Left lung (tissue), 10 donors: ENCODE measurements around the gene KIAA0513. TPM values are rescaled to one million over a fixed set of nuclear protein-coding genes. Genes with fewer than 3 reads are reported as not detected.

Experiments
- ATAC-seq: fragments of 200-7000 bp; cut with Tn5 transposase; one replicate; pipeline ENCODE4 v1.9.1; 2020; ENCODE audit warnings: moderate library complexity
- DNase-seq, 4 donors: peaks; one replicate each; pipeline ENCODE4 v3.0.0-alpha.2; 2013 to 2020
- H3K27ac ChIP-seq, 2 donors: fragments of 200-600 bp; sonication (generic) in 1 of 2; one replicate each; pipeline versions ENCODE4 v1.5.0 to v1.8.0; 2020 to 2021
- H3K27me3 ChIP-seq, 2 donors: fragments of 200-600 bp; sonication (generic) in 1 of 2; one replicate each; pipeline versions ENCODE4 v1.5.0 to v1.8.0; 2020 to 2021
- H3K36me3 ChIP-seq, 2 donors: fragments of 200-600 bp; sonication (generic) in 1 of 2; one replicate each; pipeline versions ENCODE4 v1.5.0 to v1.8.0; 2020 to 2021
- H3K4me1 ChIP-seq, 2 donors: fragments of 200-600 bp; one replicate each; pipeline ENCODE4 v1.8.0; 2021
- H3K4me3 ChIP-seq, 2 donors: fragments of 200-600 bp; sonication (generic) in 1 of 2; one replicate each; pipeline versions ENCODE4 v1.5.0 to v1.8.0; 2020 to 2021; ENCODE audit warnings: mild to moderate bottlenecking in 1 of 2
- H3K9me3 ChIP-seq, 2 donors: fragments of 200-600 bp; sonication (generic) in 1 of 2; one replicate each; pipeline versions ENCODE4 v1.5.0 to v1.8.0; 2020 to 2021
- intact Hi-C, 2 donors: fragments of 100-400 bp; cut with DNase I; formaldehyde crosslinking; loops; one replicate each; pipeline versions ENCODE4 v1.11.2 to v1.14.2; 2022
- polyA plus RNA-seq, 6 donors: library from polyadenylated mRNA; unstranded; fragments of 120-200 nt; gene quantifications; one replicate each; pipeline ENCODE4 v1.2.1, GENCODE V29; 2013; ENCODE audit not compliant: insufficient read length in 6 of 6
- total RNA-seq, 2 donors: library from RNA; stranded (reverse); fragmentation: NEBNext Ultra II Directional; extraction: Animal tissue kit (Norgen Biotek cat#: 25700); gene quantifications; one replicate each; pipeline ENCODE4 v1.2.1, GENCODE V29; 2021
- TF ChIP-seq, protein P1 (sequence below), 2 donors: fragments of 200-600 bp; sonication (generic) in 1 of 2; IDR thresholded peaks; one replicate each; pipeline versions ENCODE4 v1.5.0 to v1.8.0; 2021; ENCODE audit warnings: antibody characterized with exemption in 2 of 2
- donor health status: DM: no; HTN: yes; CAD: no.
- donor health status: DM: no; HTN: no; CAD: no.

The KIAA0513 gene
- total and polyA plus RNA-seq, 8 donors: 4.4 to 31.7 (median 7.6) TPM

DNA sequence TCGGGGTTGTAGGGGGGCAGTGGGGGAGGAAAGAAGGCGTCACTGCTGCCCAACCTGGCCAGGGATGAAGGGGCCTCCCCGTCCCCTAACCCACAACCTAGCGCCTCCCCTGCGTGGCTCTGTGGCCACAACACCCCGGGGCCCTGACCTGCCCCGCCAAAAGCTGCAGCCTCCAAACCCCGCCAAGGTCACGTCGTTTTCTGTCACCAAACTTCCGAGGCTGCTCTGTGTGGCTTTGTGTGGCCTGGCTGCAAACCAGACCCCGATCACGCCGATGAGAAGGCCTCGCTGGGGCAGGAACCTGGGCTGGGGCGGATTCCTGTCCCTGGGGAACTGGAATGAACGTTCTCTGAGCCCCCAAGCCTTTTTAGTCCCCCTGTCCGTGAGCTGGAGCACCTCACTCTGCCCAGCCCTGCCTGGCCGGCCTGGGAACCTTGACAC lies 115.2 kb downstream of the KIAA0513 start:
- no peaks in the 10 kb centered on the region for H3K36me3 ChIP-seq
- no peak overlapping the region for H3K4me3 ChIP-seq
- ATAC-seq: no peak
- intact Hi-C loops: no loop called here
- TF ChIP-seq, protein P1, sequence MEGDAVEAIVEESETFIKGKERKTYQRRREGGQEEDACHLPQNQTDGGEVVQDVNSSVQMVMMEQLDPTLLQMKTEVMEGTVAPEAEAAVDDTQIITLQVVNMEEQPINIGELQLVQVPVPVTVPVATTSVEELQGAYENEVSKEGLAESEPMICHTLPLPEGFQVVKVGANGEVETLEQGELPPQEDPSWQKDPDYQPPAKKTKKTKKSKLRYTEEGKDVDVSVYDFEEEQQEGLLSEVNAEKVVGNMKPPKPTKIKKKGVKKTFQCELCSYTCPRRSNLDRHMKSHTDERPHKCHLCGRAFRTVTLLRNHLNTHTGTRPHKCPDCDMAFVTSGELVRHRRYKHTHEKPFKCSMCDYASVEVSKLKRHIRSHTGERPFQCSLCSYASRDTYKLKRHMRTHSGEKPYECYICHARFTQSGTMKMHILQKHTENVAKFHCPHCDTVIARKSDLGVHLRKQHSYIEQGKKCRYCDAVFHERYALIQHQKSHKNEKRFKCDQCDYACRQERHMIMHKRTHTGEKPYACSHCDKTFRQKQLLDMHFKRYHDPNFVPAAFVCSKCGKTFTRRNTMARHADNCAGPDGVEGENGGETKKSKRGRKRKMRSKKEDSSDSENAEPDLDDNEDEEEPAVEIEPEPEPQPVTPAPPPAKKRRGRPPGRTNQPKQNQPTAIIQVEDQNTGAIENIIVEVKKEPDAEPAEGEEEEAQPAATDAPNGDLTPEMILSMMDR (IDR thresholded peaks at IDR 0.05): no peak
- H3K27me3 ChIP-seq: peaks cover 0 to under 1% of the 10 kb centered on the region in 2 donors
- peaks cover 3 to 26% of the 10 kb centered on the region in 2 donors for H3K4me1 ChIP-seq
- no peak overlapping the region for H3K27ac ChIP-seq
- no peaks in the 10 kb centered on the region for H3K9me3 ChIP-seq
- peak in 1 of 4 donors; percentile 47 for DNase-seq

Other genes with a start within 250 kb of the KIAA0513 start
- gene CRISPLD2, start 207.8 kb upstream of the KIAA0513 start, total RNA-seq: 100 to 1,000 TPM in 1 of 2 donors, 10 to 100 TPM in 1; 86.6 to 106 TPM
- gene CRISPLD2, start 207.8 kb upstream of the KIAA0513 start, polyA plus RNA-seq: 10 to 100 TPM; 13.8 to 29.5 (median 21.9) TPM
- gene ZDHHC7, start 16.3 kb upstream of the KIAA0513 start, total RNA-seq: 10 to 100 TPM; 69.8 to 82.3 TPM
- gene ZDHHC7, start 16.3 kb upstream of the KIAA0513 start, polyA plus RNA-seq: 10 to 100 TPM; 52.5 to 69.3 (median 57.0) TPM
- gene CIBAR2, start 84.7 kb downstream of the KIAA0513 start, total RNA-seq: 1 to 10 TPM in 1 of 2 donors, under 1 TPM in 1; 0.29 to 9.6 TPM
- 10 to 100 TPM in 1 of 6 donors, 1 to 10 TPM in 5; 2.2 to 10.9 (median 5.9) TPM for gene CIBAR2, start 84.7 kb downstream of the KIAA0513 start, polyA plus RNA-seq